LoVo (cell line): ENCODE measurements around the gene RABAC1.

Experiments used
- DNase-seq: peaks from one replicate; pipeline ENCODE4 v3.0.0-alpha.2; 2016; ENCODE audit warnings: low spot score

Gene RABAC1

GRCh38 chr19:41928754-41929535, 30.2 kb downstream of the RABAC1 start:
- DNase-seq = no peak

GRCh38 chr19:41928221-41928683, 30.9 kb downstream of the RABAC1 start, which contains the start of gene ERFL:
Gene ERFL, minus strand, starts transcription at chr19:41928449. Its CDS starts 15,530 bp downstream, at chr19:41912919.
- peak; percentile 77 for DNase-seq

- DNase-seq = no peak
Observed at GRCh38 chr19:41927497-41928192, 31.5 kb downstream of the RABAC1 start.

GRCh38 chr19:41926763-41927496, 32.2 kb downstream of the RABAC1 start:
- DNase-seq = no peak

GRCh38 chr19:41926028-41926762, 32.9 kb downstream of the RABAC1 start:
- DNase-seq = no peak

- no peak for DNase-seq
Observed at GRCh38 chr19:41925208-41926003, 33.7 kb downstream of the RABAC1 start.

GRCh38 chr19:41924151-41925145, 34.7 kb downstream of the RABAC1 start:
- no peak for DNase-seq

GRCh38 chr19:41923045-41923788, 35.9 kb downstream of the RABAC1 start:
- DNase-seq = no peak

GRCh38 chr19:41922585-41922984, 36.5 kb downstream of the RABAC1 start:
- no peak for DNase-seq

- no peak for DNase-seq
Observed at GRCh38 chr19:41921577-41922576, 37.2 kb downstream of the RABAC1 start.

- no peak for DNase-seq
Observed at GRCh38 chr19:41920882-41921576, 38.1 kb downstream of the RABAC1 start.

- no peak for DNase-seq
Observed at GRCh38 chr19:41919948-41920712, 39.0 kb downstream of the RABAC1 start.

GRCh38 chr19:41918653-41919244, 40.4 kb downstream of the RABAC1 start:
- no peak for DNase-seq

- DNase-seq = no peak
Observed at GRCh38 chr19:41918095-41918494, 41.0 kb downstream of the RABAC1 start.

GRCh38 chr19:41917676-41918075, 41.4 kb downstream of the RABAC1 start:
- DNase-seq = no peak
